Activated T-helper 1 cell treated with anti-CD3 and anti-CD28 coated beads, Interleukin-2, amount 50 U/mL, for 16 hours (primary cell): ENCODE measurements around the gene MCFD2.
A peak's percentile ranks its signal among the peaks of the same experiment; 100 is the strongest.

Source experiments
- DNase-seq, 2 donors: peaks; one replicate each; pipeline ENCODE4 v3.0.0-alpha.2; 2020; ENCODE audit warnings: low read depth in 1 of 2, low spot score in 1 of 2

MCFD2 gene

GRCh38 chr2:46939626-46940359 is 24.2 kb upstream of the MCFD2 start:
- DNase-seq, result no peak

- no peak for DNase-seq
Observed at GRCh38 chr2:46937471-46937901, 21.9 kb upstream of the MCFD2 start.

GRCh38 chr2:46936566-46936965 is 21.0 kb upstream of the MCFD2 start:
- no peak for DNase-seq

- DNase-seq, result no peak
Observed at GRCh38 chr2:46935071-46935470, 19.5 kb upstream of the MCFD2 start.

- no peak for DNase-seq
Observed at GRCh38 chr2:46929612-46930011, 14.0 kb upstream of the MCFD2 start.

- DNase-seq, result no peak
Observed at GRCh38 chr2:46926863-46927262, 11.3 kb upstream of the MCFD2 start.

- DNase-seq, result no peak
Observed at GRCh38 chr2:46925474-46926351, 10.1 kb upstream of the MCFD2 start.

- DNase-seq, result no peak
Observed at GRCh38 chr2:46924608-46925007, 9.0 kb upstream of the MCFD2 start.

- no peak for DNase-seq
Observed at GRCh38 chr2:46924038-46924437, 8.4 kb upstream of the MCFD2 start.

- DNase-seq, result no peak
Observed at GRCh38 chr2:46923041-46923528, 7.5 kb upstream of the MCFD2 start.

- no peak for DNase-seq
Observed at GRCh38 chr2:46922606-46923005, 7.0 kb upstream of the MCFD2 start.

- DNase-seq, result no peak
Observed at GRCh38 chr2:46921676-46922448, 6.3 kb upstream of the MCFD2 start.

GRCh38 chr2:46917628-46918027 is 2.0 kb upstream of the MCFD2 start:
- DNase-seq, result no peak

- peak; percentile 51 to 63 for DNase-seq
Observed at GRCh38 chr2:46915811-46916630, 415 bp upstream of the MCFD2 start.

- no peak for DNase-seq
Observed at GRCh38 chr2:46914578-46915230, 902 bp downstream of the MCFD2 start.

- no peak for DNase-seq
Observed at GRCh38 chr2:46913471-46914381, 1.9 kb downstream of the MCFD2 start.

GRCh38 chr2:46909771-46910419 is 5.7 kb downstream of the MCFD2 start:
- DNase-seq, result no peak

- no peak for DNase-seq
Observed at GRCh38 chr2:46909150-46909549, 6.5 kb downstream of the MCFD2 start.
